NCI-H524 (cell line): Measurements from ENCODE around the gene MRPL23.

Experiments
- DNase-seq, 2 experiments: peaks; one replicate each; lab custom pipeline; 2025; lab: John Stamatoyannopoulos, UW

Gene MRPL23

DNA sequence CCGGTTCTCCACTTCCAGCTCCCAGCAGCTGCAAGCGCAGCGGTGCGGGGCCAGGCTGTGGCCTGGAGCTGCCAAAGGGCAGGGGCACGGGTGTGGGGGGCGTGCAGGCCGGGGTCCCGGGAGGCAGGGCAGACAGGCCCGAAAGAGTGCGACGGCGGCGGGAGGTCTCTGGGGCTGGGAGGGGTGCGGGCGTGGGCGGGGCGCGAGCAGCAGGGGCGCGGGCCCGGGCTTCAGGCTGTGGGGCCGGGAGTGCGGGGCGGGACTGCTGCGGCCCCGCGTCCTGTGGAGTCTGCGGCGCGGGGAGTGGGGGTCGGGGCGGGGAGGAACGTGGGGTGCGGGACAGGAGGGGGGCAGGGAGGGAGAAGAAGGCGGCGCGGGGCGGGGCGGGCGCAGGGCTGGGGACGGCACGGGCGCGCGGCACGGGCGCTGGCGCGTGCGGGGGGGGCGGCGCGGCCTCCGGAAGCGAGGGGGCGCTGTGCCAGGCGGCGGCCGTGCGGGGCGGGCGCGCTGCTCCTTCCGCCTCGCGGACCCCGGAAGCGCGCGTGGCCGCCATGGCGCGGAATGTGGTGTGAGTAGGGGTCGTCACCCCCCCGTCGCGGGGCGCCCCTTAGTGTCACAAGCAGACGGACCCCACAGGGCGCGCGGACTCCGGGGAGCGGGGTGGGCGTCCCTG is at the start of gene MRPL23:
Gene MRPL23, plus strand, starts transcription at position 521 of the 673 bp plus-strand sequence. Its CDS starts 31 bp downstream, at position 552.
- DNase-seq: no peak

DNA sequence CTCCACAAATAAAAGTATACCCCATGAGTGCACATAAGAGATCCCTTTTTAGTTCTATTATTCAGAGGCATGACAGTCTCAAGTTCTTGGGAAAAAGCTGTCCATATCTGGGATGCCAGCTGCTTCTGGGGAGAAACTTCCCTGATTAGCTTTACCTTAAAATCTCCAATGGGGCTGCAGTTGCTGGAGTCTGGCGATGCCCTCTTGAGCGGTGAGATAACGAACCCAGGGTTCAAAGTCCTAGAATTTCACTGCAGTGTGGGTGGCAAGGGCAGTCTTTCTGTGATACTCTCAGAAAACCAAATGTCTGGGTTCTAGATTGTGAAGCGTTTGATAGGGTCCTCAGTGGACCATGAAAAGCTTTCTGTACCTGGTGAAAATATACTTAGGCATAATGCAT is 48.0 kb upstream of the MRPL23 start:
- no peak for DNase-seq

DNA sequence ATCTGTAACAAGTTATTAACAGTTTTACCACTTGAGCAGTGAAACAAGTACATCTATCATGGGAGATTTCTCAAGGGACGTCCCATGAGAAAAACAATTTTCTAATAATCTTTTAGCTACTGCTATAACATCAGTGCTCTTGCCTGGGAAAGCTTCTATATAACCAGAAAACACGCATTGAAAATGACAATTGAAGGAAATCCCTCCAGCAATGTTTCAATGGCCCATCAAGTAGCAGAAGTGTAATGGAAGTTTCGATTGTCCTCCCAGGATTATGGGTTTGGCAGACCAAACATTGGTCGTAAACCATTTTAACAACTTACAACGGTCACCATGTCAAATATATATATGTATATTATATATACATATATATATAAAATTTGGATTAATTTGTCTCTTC is 47.4 kb upstream of the MRPL23 start:
- DNase-seq: no peak

DNA sequence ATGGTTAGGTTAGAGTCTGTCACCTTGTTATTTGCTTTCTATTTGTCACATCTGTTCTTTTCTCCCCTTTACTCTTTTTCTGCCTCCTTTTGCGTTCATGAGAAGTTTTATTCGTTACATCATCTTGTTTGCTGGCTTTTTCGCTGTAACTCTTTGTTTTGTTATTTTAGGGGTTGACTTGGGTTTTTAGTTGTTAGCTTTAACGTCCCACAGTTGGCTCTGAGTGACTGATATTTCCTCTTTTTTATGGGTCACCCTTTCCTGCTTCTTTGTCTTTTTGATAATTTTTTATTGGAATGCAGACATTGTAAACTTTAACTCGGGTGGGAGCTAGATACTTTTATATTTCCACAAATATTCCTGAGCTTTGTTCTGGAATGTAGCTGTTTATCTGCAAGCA is 41.0 kb upstream of the MRPL23 start:
- no peak for DNase-seq

DNA sequence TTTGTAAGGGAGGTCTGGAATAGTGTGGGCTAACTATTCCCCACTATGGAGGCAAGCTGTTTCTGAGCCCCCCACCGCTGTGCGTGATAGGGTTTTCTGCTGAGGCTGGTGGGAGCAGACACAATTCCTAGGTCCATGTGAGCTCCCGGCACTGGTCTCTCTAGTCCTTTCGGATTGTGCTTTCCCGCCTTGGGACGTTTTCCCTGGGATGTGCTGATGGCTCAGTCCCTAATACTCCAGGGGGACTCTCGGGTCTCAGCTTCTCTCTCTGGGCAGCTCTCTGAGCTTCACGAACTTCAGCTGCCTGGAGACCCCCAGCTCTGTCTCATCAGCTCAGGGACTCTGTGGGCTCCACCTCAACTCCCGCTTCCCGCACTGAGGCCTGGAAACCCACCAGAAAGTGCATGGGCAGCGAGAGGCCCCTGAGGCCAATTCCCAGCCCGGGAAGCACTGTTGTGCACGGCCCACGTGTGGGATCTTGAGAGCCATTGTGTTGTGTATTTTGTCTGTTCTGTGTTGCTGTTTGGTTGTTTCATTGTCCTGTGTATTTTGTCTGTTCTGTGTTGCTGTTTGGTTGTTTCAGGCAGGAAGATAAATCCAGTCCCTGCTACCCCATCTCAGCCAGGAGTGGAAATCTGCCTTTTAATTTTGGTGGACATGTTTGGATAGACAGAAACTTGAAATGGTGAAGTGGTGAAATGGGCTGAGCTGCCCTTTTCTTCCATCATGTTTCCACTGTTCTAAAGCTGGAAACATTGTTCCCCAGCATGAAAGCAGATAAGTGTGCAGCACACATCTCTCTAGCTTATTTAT is 40.3 kb upstream of the MRPL23 start:
- no peak for DNase-seq

DNA sequence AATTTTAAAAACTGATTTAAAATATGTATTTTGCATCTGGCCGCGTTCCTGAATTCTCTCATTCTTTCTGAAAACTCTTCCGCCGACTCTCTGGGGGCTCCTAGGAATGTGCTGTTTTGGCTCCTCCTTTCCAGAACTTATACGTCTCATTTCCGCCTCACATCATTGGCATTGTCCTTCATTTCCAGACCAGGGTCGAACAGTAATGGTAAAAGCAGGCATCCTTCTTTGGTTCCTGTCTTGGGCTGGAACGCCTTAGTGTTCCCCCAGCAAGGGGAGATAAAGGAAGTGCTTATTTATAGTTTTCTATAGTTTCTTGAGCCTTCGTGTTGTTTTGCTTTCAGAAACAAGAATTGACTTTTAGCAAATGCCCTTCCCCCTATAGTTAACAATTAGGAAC is 38.5 kb upstream of the MRPL23 start:
- DNase-seq: no peak

DNA sequence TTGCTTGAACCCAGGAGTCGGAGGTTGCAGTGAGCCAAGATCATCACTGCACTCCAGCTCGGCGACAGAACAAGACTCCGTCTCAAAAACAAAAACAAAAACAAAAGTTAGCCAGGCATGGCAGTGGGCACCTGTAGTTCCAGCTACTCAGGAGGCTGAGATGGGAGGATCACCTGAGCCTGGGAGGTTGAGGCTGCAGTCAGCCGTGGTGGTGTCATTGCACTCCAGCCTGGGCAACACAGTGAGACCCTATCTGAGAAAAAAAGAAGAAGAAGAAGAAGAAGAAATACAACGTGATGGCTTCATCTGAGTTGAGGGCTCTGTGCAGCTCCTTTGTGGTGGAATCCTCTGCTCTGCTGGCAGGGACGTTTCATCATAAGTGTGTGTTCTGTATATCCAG is 37.6 kb upstream of the MRPL23 start:
- DNase-seq: no peak

DNA sequence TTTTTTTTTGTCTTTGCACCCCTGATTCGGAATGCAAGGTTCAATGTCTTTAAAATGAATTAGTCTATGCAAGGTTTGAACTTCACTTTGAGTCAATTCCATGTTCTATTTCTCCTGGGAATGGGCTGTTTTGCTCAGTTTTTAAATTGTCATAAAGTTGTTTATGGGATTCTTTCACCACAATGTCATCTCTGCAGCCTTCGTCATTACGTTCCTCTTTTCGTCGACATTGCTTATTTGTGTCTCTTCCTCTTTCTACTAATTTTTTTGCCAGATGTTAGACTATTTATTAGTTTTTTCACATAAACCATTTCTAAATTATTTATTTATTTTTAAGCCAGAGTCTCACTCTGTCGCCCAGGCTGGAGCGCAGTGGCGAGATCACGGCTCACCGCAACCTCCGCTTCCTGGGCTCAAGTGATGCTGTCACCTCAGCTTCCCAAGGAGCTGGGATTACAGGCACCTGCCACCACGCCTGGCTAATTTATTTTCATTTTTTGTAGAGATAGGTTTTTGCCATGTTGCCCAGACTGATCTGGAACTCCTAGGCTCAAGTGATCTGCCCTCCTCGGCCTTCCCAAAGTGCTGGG is 34.7 kb upstream of the MRPL23 start:
- DNase-seq: no peak

DNA sequence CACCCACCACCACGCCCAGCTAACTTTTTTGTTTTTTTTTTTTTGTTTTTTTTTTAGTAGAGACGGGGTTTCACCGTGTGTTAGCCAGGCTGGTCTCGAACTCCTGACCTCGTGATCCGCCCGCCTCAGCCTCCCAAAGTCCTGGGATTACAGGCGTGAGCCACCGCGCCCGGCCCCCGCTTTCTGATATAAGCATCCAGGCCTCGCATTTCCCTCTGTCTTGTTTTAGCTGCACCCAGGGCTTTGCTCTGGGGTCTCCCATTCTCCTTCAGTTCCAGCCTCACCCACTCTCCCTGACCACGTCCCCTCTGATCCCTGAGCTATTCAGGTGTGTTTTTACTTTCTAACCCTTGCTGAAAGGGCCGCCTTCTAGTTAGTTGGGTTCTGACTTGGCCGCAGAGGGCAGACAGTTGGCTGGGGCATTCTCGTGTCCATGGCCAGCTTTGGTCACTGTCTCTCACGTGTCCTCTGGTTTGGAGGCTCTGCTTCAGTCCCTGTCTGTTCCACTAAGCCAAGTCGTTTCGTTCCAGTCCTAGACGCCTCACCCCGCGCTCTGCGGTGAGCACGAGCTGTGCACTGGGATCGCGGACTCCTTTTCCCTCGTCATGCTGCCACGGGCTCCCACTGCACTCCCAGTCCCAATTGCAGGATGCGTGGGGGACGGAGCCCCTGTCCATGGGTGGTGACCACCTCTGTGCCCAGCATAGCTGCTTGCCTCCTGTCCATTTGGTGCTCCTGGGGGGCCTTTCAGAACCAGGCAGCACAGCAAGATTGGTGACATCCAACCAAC is 33.7 kb upstream of the MRPL23 start:
- DNase-seq: no peak

DNA sequence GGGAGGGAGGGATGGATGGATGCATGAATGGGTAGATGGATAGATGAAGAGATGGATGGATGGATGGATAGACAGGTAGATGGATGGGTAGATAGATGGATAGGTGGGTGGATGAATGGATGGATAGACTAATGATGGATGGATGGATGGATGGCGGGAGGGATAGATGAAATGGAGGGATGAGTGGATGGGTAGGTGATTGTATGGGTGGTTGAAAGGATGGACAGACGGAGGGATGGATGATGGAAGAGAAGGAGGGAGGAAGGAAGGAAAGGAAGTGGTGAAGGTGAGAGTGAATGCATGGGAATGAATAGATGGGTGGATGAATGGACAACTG is 31.4 kb upstream of the MRPL23 start:
- DNase-seq: no peak

DNA sequence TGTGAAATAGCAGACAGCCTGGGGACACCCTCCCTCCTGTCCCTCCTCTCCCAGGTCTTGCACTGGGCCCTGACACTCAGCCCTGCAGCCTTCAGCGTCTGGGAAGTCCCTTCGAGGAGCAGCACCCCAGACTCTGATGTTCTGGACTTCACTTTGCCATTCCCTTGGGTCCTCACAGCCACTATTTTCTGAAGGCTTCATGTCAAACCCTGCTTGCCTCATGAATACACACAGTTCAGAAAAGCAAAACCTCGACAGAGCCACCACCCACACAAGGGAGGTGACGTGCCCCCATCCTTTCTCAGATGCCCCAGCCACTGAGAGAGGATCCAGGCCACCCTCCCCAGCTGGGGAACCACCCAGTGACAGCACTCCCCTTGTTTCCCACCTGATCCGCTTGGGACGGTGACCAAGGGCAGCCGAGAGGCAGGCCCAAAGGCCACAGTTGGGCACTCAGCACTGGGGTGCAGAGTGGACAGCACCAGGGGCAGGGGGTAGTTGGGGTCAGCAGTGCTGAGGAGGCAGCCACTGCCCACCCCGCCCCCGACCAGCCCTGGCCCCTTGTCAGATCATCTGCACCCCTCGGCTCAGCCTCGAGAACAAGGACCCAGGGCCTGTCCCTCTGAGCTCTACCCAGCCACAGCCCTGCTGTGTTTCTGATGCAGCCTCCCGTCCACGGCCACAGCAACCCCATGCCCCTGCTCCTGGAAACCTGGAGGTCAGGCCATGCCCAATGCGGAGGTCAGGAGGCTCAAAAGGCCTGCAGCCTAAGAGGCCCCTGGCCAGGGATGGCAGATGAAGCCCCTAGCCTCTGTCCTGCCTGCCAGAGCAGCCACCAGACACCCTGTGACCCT is 30.8 kb upstream of the MRPL23 start:
- DNase-seq: no peak

DNA sequence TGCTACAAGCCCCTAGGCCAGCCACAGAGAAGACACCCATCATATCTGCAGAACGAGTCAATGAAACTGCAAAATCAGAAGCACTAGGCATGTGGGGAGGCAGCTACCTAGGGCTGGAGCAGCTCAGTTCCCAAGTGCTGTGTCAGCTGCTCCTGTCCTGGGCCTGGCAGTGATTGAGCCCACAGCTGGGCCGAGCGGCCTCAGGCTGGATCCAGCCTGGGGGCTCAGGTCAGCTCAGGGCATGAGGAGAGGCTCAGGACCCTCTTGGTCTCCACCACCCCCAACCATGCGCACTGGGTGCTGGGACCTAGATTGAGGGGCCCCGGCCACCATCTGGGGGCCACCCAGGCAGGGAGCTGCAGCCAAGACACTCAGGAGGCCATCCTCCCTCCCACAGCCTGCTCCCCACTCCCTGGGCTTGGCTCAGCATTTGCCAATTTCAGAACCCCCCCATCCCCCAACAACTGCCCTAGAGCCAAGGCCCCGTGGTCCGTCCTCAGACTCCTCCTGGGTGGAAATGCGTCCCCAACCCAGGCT is 30.1 kb upstream of the MRPL23 start:
- DNase-seq: no peak

DNA sequence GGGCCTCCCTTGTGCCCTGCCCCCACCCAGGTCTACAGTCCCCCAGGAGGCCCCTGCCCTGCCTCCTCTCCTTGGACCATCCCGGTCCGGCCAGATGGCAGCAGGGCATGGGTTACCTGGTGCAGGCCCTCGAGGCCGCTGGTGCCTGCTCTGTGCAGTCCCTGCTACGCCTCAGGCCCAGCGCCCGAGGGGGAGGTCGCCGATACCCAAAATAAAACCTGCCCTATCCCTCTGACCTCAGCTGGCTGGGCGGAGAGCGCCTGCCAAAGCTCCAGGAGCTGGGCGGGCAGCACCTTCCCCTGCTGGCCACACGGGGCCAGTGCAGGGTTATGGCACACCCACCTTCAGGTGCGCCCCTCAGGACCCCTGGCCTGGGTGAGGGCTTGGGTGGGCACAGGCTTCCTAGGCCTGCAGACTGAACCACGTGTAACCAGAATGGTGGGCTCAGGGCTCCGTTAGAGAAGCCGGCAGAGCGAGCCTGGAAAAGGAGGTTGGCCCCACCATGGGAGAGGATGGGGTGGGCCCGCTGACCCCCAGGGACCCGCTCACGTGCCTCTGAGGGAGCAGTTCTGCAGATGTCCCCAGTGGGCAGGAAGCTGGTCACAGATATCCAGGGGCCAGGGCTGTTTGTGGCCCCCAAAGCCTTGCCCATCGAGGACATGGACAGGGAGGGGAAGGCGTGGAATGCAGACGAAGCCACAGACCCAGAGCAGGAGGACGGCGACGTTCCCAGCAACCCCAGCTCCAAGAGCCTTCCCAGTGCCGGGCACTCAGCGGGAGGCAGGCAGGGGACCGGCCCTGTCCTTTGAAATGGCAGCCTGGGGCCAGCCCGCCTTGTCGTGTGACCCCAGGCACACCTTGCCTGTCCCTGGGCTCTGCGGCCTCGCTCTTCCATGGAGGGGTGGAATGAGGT is 29.4 kb upstream of the MRPL23 start:
- DNase-seq: no peak

DNA sequence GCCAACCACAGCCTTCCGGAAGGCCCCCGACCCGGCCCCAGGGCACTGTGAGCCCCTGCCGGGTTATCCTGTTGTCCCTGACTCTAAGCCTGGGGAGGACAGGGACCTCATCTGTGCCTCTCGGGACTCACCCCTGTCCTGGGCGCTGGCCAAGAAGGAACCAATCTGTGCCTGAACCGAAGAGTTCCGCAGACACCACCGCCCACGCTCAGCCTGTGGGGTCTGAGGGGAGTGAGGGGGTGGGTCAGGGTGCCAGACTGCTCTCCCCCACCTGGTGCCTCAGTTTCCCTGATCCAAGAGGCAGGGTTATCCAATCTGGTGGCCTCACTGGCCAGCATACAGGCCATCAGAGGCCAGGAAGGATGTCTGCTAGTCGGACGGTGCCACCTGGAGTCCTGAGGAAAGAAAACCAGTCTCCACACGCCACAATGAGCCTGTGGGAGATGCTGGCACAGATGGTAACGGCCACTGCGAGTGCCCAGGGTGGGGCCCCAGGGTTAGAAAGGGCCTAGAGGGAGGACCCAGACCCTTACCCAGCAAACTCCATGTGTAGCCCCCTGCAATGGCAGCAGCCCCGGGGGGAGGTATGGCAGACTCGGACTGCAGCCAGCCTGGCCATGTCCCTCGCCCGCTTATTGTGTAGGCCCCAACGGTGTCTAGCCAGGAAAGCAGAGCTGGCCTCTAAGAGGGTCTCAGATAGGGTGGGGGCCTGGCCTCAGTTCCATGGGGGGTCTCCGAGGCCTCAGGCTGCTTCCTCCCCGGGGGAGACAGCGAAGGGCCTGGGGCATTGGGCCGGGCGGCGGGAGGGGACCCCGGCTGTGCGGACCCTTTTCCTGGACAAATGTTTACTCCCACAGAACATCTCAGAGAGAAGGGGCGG is 28.5 kb upstream of the MRPL23 start:
- DNase-seq: no peak

DNA sequence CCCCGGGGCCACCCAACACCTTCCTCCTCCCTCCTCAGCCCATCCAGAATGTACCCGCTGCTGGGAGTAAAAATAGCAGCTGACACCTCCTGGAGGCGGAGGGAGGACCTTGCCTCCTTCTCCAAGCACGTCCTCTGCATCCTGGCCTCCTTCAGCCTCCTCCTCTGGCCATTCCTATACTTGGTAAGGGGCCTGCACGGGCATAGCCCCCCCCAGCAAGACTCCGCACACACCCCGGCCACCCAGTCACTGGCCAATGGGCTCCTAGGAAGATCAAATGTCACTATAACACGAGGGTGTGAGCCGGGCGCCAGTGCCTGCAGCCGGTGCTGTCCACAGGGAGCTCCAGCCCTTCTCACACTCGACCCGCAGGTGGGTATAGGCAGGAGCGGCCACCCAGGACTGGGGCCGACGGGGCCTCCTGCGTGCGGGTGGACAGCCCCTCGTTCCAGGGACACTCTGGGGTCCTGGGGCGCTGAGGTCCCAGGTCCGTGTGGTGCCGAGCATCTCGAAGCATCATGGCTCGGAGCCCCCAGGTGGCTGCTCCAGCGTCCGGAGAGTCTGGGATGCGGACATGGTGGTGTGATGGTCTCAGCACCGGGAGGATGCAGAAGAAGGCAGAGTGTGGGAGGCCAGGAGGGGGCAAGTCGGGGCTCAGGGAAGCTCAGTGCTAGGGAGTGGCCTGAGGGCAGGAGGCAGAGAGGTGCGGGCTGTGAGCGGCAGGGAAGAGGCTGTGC is 27.6 kb upstream of the MRPL23 start, which contains the start of gene TNNT3:
Gene TNNT3, plus strand, starts transcription at position 313 of the 737 bp plus-strand sequence. CDS start 3,172 bp downstream, outside the sequence.
- no peak for DNase-seq

DNA sequence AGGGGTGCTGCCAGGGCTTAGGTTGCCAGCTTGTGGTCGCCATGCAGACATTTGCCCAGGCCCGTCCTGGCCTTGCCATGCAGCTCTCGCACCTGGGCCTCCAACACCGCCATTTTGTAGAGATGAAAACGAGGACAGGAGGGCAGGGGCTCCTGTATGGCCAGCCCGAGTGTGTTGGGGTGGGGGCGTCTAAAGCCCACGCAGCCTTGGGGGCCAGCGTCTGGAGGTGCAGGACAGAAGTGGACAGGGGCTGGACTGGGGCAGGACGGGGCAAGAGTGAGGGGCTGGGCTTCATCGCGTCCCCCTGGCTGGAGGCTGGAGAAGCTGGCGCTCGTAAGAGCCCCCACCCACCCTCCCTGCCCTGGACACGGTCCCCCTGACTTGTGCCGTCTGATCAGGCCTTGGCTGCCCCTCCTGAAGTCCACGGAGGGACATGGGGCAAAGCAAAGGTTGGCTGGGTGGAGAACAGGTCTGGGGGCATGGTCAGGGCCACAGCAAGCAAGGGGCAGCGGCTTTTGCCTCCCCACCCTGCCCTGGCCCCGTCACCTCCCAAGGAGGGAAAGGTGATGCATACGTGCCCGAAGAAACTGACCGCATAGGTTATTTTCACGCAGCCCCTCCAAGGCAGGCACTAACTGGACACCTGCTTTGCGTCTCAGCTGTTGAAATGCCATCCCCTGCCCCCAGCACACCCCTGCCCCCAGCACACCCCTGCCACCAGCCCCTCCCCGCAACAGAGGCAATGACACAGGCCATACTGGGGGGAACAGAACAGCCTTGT is 26.8 kb upstream of the MRPL23 start:
- no peak for DNase-seq

DNA sequence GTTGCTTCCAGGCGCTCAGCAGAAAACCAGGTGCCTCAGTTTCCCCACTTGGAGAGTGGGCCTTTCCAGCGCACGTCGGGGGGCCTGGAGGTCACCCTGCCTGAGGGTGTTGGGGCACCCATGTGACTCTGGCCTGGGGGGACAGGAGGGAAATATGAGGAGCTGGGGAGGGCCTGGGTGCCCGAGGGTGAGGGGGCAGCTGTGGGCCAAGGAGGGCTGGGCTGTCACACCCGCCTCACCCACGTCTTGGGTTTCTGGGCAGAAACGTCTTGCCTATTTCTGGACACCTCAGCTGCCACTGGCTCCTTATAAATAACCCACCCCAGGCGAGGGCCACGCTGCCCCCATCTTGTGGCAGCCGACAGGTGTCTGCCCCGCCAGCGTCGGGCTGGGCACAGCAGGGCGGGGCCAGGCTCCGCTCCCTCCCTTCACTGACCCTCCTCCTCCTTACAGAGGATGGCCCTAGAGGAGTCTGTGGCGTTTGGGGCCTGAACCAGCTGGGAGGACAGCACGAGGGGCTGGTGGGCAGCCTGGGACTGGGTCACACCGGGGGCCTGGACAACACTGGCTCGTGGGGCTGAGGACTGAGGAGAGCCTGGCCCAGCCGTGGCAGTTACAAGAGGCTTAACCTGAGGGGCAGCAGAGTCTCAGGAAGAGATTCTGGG is 26.1 kb upstream of the MRPL23 start:
- no peak for DNase-seq
